ENCODE measurements around the gene GPR148. TPM values are rescaled to one million over a fixed set of nuclear protein-coding genes. Genes with fewer than 3 reads are reported as not detected.
A peak's percentile ranks its signal among the peaks of the same experiment; 100 is the strongest.
"Not testable (repeated sequence)": the region's sequence is repeated elsewhere in the genome, so short reads cannot be mapped to it uniquely, and the experiment has no call there.

Gene GPR148
- total and polyA plus RNA-seq, 5 donors from 2014 or later = not detected

DNA sequence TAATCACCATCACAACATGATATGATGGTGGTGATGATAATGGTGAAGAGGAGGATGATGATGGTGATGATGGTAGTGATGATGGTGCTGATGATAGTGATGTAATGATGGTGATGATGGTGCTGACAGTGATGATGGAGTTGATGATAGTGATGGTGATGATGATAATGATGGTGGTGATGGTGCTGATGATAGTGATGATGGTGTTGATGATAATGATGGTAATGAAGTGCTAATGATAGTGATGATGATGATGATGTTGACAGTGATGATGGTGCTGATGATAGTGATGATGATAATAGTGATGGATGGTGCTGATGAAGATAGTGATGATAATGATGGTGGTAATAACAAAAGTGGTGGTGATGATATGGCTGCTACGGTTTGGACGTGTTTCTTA, 4.4 kb upstream of the GPR148 start:
- no peak overlapping the region for H3K4me3 Mint-ChIP-seq
- no peak for DNase-seq
- Histone ChIP-seq H3K27ac (ENCODE audit: insufficient read depth, low read length, poor library complexity, severe bottlenecking) (no peak overlapping the region), H3K4me3 (ENCODE audit: low read depth, low read length) (no peak overlapping the region), H3K9me3 (ENCODE audit: control insufficient read depth in 2 of 2, low read length in 2 of 2) (no peaks in the 10 kb centered on the region), H3K4me1 (ENCODE audit: control insufficient read depth, insufficient read depth, low read length, poor library complexity, severe bottlenecking) (peaks cover 17% of the 10 kb centered on the region), H3K27me3 (ENCODE audit: control insufficient read depth, insufficient read depth, low read length) (no peaks in the 10 kb centered on the region), H3K36me3 (ENCODE audit: control insufficient read depth, insufficient read depth, low read length) (no peaks in the 10 kb centered on the region)
- H3K9me3 Mint-ChIP-seq = peaks cover 0 to 7% (median 0%) of the 10 kb centered on the region in 7 donors
- peaks cover 13% of the 10 kb centered on the region for H3K27me3 Mint-ChIP-seq
- H3K36me3 Mint-ChIP-seq = no peaks in the 10 kb centered on the region
- H3K4me1 Mint-ChIP-seq = peaks cover 0 to 23% (median 5%) of the 10 kb centered on the region in 4 donors
- ATAC-seq (ENCODE audit: low read depth in 2 of 2) = no peak
- no peak overlapping the region for H3K27ac Mint-ChIP-seq

DNA sequence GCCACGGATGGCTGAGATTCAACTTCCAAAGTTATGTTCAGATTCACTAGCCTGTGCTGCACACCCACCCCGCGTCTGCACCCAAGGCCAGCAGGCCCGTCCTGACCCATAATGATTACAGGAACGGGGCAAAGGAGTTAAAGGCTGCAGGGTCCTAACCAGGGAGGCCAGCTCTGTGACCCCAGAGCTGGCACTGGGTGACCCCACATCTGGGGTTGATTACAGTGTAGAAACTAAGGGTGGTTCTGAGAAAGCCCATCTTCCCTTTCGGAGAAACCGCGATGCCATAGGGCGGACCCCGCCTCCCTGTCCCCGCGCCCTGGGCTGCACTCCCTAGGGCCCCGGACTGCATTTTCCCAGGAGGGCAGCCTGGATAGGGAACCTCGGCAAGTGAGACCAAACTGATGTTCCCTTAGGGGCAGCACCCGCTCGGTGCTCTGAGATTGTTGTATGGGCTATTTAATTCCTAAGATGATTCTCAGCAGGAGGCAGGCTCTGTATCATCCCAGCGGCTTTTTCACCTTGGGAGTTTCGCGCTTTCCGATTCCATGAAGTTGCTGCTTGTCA, 2.2 kb upstream of the GPR148 start:
- DNase-seq = no peak
- peaks cover 0 to 25% (median 7%) of the 10 kb centered on the region in 4 donors for H3K4me1 Mint-ChIP-seq
- Histone ChIP-seq H3K27me3 (ENCODE audit: control insufficient read depth, insufficient read depth, low read length) (no peaks in the 10 kb centered on the region), H3K4me1 (ENCODE audit: control insufficient read depth, insufficient read depth, low read length, poor library complexity, severe bottlenecking) (peaks cover 17% of the 10 kb centered on the region), H3K9me3 (ENCODE audit: control insufficient read depth in 2 of 2, low read length in 2 of 2) (no peaks in the 10 kb centered on the region), H3K27ac (ENCODE audit: insufficient read depth, low read length, poor library complexity, severe bottlenecking) (peak overlapping the region; percentile 82), H3K36me3 (ENCODE audit: control insufficient read depth, insufficient read depth, low read length) (no peaks in the 10 kb centered on the region), H3K4me3 (ENCODE audit: low read depth, low read length) (peak overlapping the region; percentile 63)
- peaks cover 9% of the 10 kb centered on the region for H3K27me3 Mint-ChIP-seq
- peak overlapping the region; percentile 94 to 95 (median 94) for H3K27ac Mint-ChIP-seq
- H3K9me3 Mint-ChIP-seq = peaks cover 0 to 7% (median 1%) of the 10 kb centered on the region in 7 donors
- peak overlapping the region in 3 of 4 donors; percentile 86 to 92 (median 90) for H3K4me3 Mint-ChIP-seq
- no peak for ATAC-seq (ENCODE audit: low read depth in 2 of 2)
- no peaks in the 10 kb centered on the region for H3K36me3 Mint-ChIP-seq

DNA sequence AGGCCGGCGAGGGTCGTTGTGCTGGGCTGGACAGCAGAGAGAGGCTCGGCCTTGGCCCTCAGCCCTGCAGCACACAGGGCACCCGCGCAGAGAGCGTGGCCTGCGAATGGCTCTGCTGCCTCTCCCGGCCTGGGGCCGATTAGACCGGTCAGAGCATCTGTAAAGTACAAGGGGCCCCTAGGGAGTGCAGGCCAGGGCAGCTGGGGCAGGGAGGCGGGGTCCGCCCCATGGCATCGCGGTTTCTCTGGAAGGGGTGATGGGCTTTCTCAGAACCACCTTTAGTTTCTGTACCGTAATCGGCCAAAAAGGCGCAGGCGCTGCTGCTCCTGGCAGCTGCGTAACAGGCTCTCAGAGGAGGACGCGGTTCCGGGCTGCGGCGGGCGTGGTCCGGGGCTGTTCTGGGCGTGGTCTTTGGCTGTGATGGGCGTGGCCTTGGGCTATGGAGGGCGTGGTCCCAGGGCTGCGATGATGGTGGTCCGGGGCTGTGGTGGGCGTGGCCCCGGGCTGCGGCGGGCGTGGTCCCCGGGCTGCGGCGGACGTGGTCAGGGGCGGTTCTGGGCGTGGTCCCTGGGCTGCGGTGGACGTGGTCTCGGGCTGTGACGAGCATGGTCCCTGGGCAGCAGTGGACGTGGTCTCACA, 1.5 kb upstream of the GPR148 start:
- Mint-ChIP-seq H3K4me3 (peak overlapping the region in 3 of 4 donors; percentile 86 to 92 (median 90)), H3K27me3 (peaks cover 9% of the 10 kb centered on the region), H3K4me1 (peaks cover 0 to 25% (median 7%) of the 10 kb centered on the region in 4 donors), H3K27ac (peak overlapping the region; percentile 94 to 95 (median 94)), H3K9me3 (peaks cover 0 to 4% (median 1%) of the 10 kb centered on the region in 7 donors), H3K36me3 (no peaks in the 10 kb centered on the region)
- H3K9me3 ChIP-seq (ENCODE audit: control insufficient read depth in 2 of 2, low read length in 2 of 2) = no peaks in the 10 kb centered on the region
- DNase-seq = peak; percentile 81 to 91 (median 88)
- peaks cover 17% of the 10 kb centered on the region for H3K4me1 ChIP-seq (ENCODE audit: control insufficient read depth, insufficient read depth, low read length, poor library complexity, severe bottlenecking)
- peak overlapping the region; percentile 82 for H3K27ac ChIP-seq (ENCODE audit: insufficient read depth, low read length, poor library complexity, severe bottlenecking)
- H3K36me3 ChIP-seq (ENCODE audit: control insufficient read depth, insufficient read depth, low read length) = no peaks in the 10 kb centered on the region
- no peaks in the 10 kb centered on the region for H3K27me3 ChIP-seq (ENCODE audit: control insufficient read depth, insufficient read depth, low read length)
- peak; percentile 89 to 93 for ATAC-seq (ENCODE audit: low read depth in 2 of 2)
- H3K4me3 ChIP-seq (ENCODE audit: low read depth, low read length) = peak overlapping the region; percentile 63

DNA sequence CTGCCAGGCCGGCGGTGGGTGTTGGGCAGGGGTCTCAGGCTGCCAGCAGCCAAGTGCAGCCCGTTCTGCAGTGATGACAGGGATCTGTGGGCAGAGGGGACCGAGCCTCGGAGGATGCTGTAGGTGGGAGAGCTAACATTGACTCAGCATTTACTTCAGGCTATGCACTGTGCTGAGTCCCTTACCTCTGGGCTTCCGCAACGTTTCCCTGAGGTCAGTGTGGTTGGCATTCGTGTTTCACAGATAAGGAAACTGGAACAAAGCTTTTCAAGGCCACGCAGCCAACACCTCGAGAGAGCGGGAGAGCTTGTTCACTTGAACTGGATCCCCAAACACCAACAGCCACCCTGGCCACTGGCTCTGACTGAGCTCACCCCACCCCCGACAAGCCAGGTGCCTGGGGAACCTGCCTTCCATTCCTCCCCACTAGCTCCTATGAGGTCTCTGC, 839 bp upstream of the GPR148 start:
- peak overlapping the region; percentile 37 for H3K4me3 ChIP-seq (ENCODE audit: low read depth, low read length)
- H3K36me3 Mint-ChIP-seq = no peaks in the 10 kb centered on the region
- no peaks in the 10 kb centered on the region for H3K27me3 ChIP-seq (ENCODE audit: control insufficient read depth, insufficient read depth, low read length)
- H3K4me3 Mint-ChIP-seq = peak overlapping the region in 3 of 4 donors; percentile 47 to 90 (median 86)
- H3K9me3 Mint-ChIP-seq = peaks cover 0 to 4% (median 0%) of the 10 kb centered on the region in 7 donors
- peak in 2 of 3 donors; percentile 40 to 51 for DNase-seq
- peak overlapping the region; percentile 82 for H3K27ac ChIP-seq (ENCODE audit: insufficient read depth, low read length, poor library complexity, severe bottlenecking)
- peak; percentile 19 to 20 for ATAC-seq (ENCODE audit: low read depth in 2 of 2)
- peaks cover 9% of the 10 kb centered on the region for H3K27me3 Mint-ChIP-seq
- H3K9me3 ChIP-seq (ENCODE audit: control insufficient read depth in 2 of 2, low read length in 2 of 2) = no peaks in the 10 kb centered on the region
- H3K4me1 ChIP-seq (ENCODE audit: control insufficient read depth, insufficient read depth, low read length, poor library complexity, severe bottlenecking) = peaks cover 17% of the 10 kb centered on the region
- no peaks in the 10 kb centered on the region for H3K36me3 ChIP-seq (ENCODE audit: control insufficient read depth, insufficient read depth, low read length)
- H3K4me1 Mint-ChIP-seq = peaks cover 0 to 25% (median 7%) of the 10 kb centered on the region in 4 donors
- H3K27ac Mint-ChIP-seq = peak overlapping the region in 2 of 3 donors; percentile 92 to 94

DNA sequence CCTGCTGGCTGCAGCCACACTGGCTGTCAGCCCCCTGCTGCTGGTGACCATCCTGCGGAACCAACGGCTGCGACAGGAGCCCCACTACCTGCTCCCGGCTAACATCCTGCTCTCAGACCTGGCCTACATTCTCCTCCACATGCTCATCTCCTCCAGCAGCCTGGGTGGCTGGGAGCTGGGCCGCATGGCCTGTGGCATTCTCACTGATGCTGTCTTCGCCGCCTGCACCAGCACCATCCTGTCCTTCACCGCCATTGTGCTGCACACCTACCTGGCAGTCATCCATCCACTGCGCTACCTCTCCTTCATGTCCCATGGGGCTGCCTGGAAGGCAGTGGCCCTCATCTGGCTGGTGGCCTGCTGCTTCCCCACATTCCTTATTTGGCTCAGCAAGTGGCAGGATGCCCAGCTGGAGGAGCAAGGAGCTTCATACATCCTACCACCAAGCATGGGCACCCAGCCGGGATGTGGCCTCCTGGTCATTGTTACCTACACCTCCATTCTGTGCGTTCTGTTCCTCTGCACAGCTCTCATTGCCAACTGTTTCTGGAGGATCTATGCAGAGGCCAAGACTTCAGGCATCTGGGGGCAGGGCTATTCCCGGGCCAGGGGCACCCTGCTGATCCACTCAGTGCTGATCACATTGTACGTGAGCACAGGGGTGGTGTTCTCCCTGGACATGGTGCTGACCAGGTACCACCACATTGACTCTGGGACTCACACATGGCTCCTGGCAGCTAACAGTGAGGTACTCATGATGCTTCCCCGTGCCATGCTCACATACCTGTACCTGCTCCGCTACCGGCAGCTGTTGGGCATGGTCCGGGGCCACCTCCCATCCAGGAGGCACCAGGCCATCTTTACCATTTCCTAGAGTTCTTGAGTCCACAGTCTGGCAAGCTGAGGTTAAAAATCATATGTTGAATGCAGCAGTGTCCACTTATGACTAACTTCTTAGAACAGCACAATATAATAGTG, 741 bp downstream of the GPR148 start:
- Mint-ChIP-seq H3K27ac (peak overlapping the region; percentile 7 to 81 (median 71)), H3K27me3 (peaks cover 9% of the 10 kb centered on the region), H3K4me1 (peaks cover 0 to 25% (median 7%) of the 10 kb centered on the region in 4 donors), H3K9me3 (peaks cover 0 to 6% (median 1%) of the 10 kb centered on the region in 7 donors), H3K4me3 (peak overlapping the region; percentile 1 to 92 (median 82)), H3K36me3 (no peaks in the 10 kb centered on the region)
- H3K36me3 ChIP-seq (ENCODE audit: control insufficient read depth, insufficient read depth, low read length) = no peaks in the 10 kb centered on the region
- H3K4me1 ChIP-seq (ENCODE audit: control insufficient read depth, insufficient read depth, low read length, poor library complexity, severe bottlenecking) = peaks cover 17% of the 10 kb centered on the region
- peak in 1 of 3 donors; percentile 6 for DNase-seq
- H3K27me3 ChIP-seq (ENCODE audit: control insufficient read depth, insufficient read depth, low read length) = no peaks in the 10 kb centered on the region
- no peak for ATAC-seq (ENCODE audit: low read depth in 2 of 2)
- no peak overlapping the region for H3K4me3 ChIP-seq (ENCODE audit: low read depth, low read length)
- no peaks in the 10 kb centered on the region for H3K9me3 ChIP-seq (ENCODE audit: control insufficient read depth in 2 of 2, low read length in 2 of 2)
- H3K27ac ChIP-seq (ENCODE audit: insufficient read depth, low read length, poor library complexity, severe bottlenecking) = no peak overlapping the region

DNA sequence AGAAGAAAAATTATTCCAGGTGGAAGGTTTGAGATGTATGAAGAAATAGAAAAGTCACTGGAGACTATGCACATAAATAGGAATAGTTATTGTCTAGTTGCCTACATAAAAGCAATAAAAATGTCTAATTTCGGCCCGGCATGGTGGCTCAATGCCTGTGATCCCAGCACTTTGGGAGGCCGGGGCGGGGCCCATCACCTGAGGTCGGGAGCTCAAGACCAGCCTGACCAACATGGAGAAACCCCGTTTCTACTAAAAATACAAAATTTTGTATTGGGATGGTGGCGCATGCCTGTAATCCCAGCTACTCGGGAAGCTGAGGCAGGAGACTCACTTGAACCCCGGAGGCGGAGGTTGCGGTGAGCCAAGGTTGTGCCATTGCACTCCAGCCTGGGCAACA, 3.4 kb downstream of the GPR148 start:
- H3K27me3 ChIP-seq (ENCODE audit: control insufficient read depth, insufficient read depth, low read length); H3K27ac Mint-ChIP-seq; H3K36me3 ChIP-seq (ENCODE audit: control insufficient read depth, insufficient read depth, low read length); ATAC-seq (ENCODE audit: low read depth in 2 of 2); DNase-seq; H3K36me3 Mint-ChIP-seq; H3K27me3 Mint-ChIP-seq; H3K9me3 ChIP-seq (ENCODE audit: control insufficient read depth in 2 of 2, low read length in 2 of 2); H3K27ac ChIP-seq (ENCODE audit: insufficient read depth, low read length, poor library complexity, severe bottlenecking); H3K4me1 ChIP-seq (ENCODE audit: control insufficient read depth, insufficient read depth, low read length, poor library complexity, severe bottlenecking); H3K4me3 ChIP-seq (ENCODE audit: low read depth, low read length): not testable (repeated sequence)
- H3K4me3 Mint-ChIP-seq = peak overlapping the region in 1 of 4 donors; percentile 68
- H3K9me3 Mint-ChIP-seq = peaks cover 0 to 13% (median 3%) of the 10 kb centered on the region in 7 donors
- peaks cover 0 to 13% (median 6%) of the 10 kb centered on the region in 4 donors for H3K4me1 Mint-ChIP-seq

DNA sequence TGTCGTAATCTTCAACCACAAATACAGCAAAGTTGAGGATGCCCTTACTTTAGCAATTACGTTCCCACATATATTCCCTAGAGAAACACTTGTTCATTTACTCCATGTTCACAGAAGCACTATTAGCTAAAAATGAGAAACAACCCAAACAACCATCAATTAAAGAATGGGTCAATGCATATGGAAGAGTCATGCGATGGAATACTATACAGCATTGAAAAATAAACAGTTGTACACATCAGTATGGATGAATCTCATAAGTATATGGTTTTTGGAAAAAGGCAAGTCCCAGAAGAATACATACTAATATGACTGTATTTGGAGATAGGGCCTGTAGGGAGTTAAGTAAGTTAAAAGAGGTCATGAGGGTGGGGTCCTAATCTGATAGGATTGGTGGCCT, 6.3 kb downstream of the GPR148 start:
- peaks cover 4% of the 10 kb centered on the region for H3K27me3 Mint-ChIP-seq
- H3K4me1 Mint-ChIP-seq = no peaks in the 10 kb centered on the region
- H3K27ac Mint-ChIP-seq = no peak overlapping the region
- H3K4me3 Mint-ChIP-seq = no peak overlapping the region
- no peak overlapping the region for H3K27ac ChIP-seq (ENCODE audit: insufficient read depth, low read length, poor library complexity, severe bottlenecking)
- DNase-seq (no peak), ATAC-seq (ENCODE audit: low read depth in 2 of 2) (no peak)
- H3K36me3 Mint-ChIP-seq = no peaks in the 10 kb centered on the region
- H3K36me3 ChIP-seq (ENCODE audit: control insufficient read depth, insufficient read depth, low read length) = no peaks in the 10 kb centered on the region
- no peaks in the 10 kb centered on the region for H3K4me1 ChIP-seq (ENCODE audit: control insufficient read depth, insufficient read depth, low read length, poor library complexity, severe bottlenecking)
- H3K27me3 ChIP-seq (ENCODE audit: control insufficient read depth, insufficient read depth, low read length) = no peaks in the 10 kb centered on the region
- peaks cover 0 to 13% (median 1%) of the 10 kb centered on the region in 7 donors for H3K9me3 Mint-ChIP-seq
- H3K4me3 ChIP-seq (ENCODE audit: low read depth, low read length) = no peak overlapping the region
- H3K9me3 ChIP-seq (ENCODE audit: control insufficient read depth in 2 of 2, low read length in 2 of 2) = no peaks in the 10 kb centered on the region
